ENCODE measurements around the gene ANXA2R. TPM values are rescaled to one million over a fixed set of nuclear protein-coding genes. Genes with fewer than 3 reads are reported as not detected.
"Not testable (repeated sequence)": the region's sequence is repeated elsewhere in the genome, so short reads cannot be mapped to it uniquely, and the experiment has no call there.

Gene ANXA2R
- total RNA-seq: 1 to 10 TPM; 1.5 to 4.2 (median 2.0) TPM

GRCh38 chr5:43040287-43041098 is at the start of gene ANXA2R:
Gene ANXA2R (minus strand): TSS chr5:43040319. CDS start chr5:43040046, 273 bp downstream.
- H3K27me3 ChIP-seq: peaks cover 4 to 81% (median 41%) of the 10 kb centered on the region in 4 donors
- peak within 1 kb of the TSS; percentile 84 to 93 (median 86) for H3K27ac ChIP-seq (replicated peaks in 1 of 4)
- no peaks in the 10 kb centered on the region for H3K36me3 ChIP-seq
- H3K9me3 ChIP-seq: no peaks in the 10 kb centered on the region
- peak within 1 kb of the TSS; percentile 57 to 69 (median 61) for H3K4me3 ChIP-seq
- no peak for DNase-seq (ENCODE audit: extremely low spot score)
- 9% methylated on average over 47 of the region's 47 CpGs for WGBS
- TF ChIP-seq, protein P1, sequence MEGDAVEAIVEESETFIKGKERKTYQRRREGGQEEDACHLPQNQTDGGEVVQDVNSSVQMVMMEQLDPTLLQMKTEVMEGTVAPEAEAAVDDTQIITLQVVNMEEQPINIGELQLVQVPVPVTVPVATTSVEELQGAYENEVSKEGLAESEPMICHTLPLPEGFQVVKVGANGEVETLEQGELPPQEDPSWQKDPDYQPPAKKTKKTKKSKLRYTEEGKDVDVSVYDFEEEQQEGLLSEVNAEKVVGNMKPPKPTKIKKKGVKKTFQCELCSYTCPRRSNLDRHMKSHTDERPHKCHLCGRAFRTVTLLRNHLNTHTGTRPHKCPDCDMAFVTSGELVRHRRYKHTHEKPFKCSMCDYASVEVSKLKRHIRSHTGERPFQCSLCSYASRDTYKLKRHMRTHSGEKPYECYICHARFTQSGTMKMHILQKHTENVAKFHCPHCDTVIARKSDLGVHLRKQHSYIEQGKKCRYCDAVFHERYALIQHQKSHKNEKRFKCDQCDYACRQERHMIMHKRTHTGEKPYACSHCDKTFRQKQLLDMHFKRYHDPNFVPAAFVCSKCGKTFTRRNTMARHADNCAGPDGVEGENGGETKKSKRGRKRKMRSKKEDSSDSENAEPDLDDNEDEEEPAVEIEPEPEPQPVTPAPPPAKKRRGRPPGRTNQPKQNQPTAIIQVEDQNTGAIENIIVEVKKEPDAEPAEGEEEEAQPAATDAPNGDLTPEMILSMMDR (IDR thresholded peaks at IDR 0.05): peak; percentile 57 to 73 (median 70)
- TF ChIP-seq POLR2AphosphoS5 (IDR thresholded peaks at IDR 0.05) (peak; percentile 68 to 79), POLR2A (IDR thresholded peaks at IDR 0.05; ENCODE audit: low read depth) (no peak), EP300 (IDR thresholded peaks at IDR 0.05) (no peak)
- H3K4me1 ChIP-seq: peaks cover 15 to 60% (median 57%) of the 10 kb centered on the region in 4 donors
- intact Hi-C loops (cut with DNase I): loop anchor here (2.0 to 10.0 kb wide), 2 partner anchors 48 to 136 kb away; no protein-coding TSS in a partner anchor

DNA sequence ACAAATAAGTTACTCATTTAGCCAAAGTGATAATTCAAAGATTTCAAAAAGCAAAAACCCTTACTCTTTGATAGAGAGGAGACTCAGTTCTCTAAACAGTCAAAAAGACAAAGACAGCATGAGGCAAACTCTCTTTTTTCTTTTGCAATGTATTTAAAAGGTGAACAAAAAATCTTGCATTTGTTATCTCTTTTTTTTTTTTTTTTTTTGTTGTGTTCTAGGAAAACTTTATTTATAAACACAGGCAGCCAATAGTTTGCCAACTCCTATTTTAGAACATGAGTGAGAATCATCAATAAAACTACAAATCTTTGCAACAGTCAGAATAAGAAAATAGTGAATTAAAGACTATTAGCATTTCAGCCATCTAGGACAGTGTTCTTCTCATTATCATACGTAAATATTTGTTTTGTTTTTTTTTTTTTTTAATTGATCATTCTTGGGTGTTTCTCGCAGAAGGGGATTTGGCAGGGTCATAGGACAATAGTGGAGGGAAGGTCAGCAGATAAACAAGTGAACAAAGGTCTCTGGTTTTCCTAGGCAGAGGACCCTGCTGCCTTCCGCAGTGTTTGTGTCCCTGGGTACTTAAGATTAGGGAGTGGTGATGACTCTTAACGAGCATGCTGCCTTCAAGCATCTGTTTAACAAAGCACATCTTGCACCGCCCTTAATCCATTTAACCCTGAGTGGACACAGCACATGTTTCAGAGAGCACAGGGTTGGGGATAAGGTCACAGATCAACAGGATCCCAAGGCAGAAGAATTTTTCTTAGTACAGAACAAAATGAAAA is 46.2 kb upstream of the ANXA2R start:
- H3K4me1 ChIP-seq; intact Hi-C loops (cut with DNase I); H3K4me3 ChIP-seq; H3K9me3 ChIP-seq; DNase-seq (ENCODE audit: extremely low spot score); H3K27me3 ChIP-seq; H3K27ac ChIP-seq (replicated peaks in 1 of 4): not testable (repeated sequence)
- 90% methylated on average over 2 of the region's 5 CpGs for WGBS
- peaks cover 0 to 17% (median 7%) of the 10 kb centered on the region in 4 donors for H3K36me3 ChIP-seq

DNA sequence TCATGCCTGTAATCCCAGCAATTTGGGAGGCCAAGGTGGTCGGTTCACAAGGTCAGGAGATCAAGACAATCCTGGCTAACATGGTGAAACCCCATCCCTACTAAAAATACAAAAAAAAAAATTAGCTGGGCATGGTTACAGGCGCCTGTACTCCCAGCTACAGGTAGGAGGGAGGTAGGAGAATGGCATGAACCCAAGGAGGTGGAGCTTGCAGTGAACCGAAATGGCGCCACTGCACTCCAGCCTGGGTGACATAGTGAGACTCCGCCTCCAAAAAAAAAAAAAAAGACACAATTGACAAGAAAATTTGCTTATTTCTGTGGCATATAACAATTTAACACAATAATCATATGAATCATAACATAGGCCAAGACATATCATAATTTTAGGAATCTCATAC is 45.3 kb upstream of the ANXA2R start:
- H3K27me3 ChIP-seq: no peaks in the 10 kb centered on the region
- H3K36me3 ChIP-seq: peaks cover 0 to 17% (median 7%) of the 10 kb centered on the region in 4 donors
- no peaks in the 10 kb centered on the region for H3K4me1 ChIP-seq
- intact Hi-C loops (cut with DNase I): no loop called here
- DNase-seq (ENCODE audit: extremely low spot score): no peak
- 97% methylated on average over 5 of the region's 5 CpGs for WGBS
- no peaks in the 10 kb centered on the region for H3K9me3 ChIP-seq
- no peak overlapping the region for H3K27ac ChIP-seq (replicated peaks in 1 of 4)
- H3K4me3 ChIP-seq: no peak overlapping the region
- TF ChIP-seq POLR2A (IDR thresholded peaks at IDR 0.05; ENCODE audit: low read depth) (no peak), EP300 (IDR thresholded peaks at IDR 0.05) (no peak), POLR2AphosphoS5 (IDR thresholded peaks at IDR 0.05) (no peak)
- TF ChIP-seq, protein P1 (IDR thresholded peaks at IDR 0.05): no peak

DNA sequence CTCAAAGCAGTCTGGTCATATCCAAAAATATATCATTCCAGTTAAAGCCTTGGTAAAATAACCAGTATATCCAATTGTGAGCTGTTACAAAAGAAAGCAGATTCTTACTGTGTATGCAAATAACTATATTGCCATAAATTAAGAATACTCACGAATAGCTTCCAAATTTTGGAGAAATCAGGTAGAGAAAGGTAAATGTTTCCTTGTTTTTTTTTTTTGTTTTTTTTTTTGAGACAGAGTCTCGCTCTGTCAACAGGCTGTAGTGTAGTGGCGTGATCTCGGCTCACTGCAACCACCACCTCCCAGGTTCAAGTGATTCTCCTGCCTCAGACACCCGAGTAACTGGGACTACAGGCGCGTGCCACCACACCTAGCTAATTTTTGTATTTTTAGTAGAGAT is 44.3 kb upstream of the ANXA2R start:
- H3K4me3 ChIP-seq; DNase-seq (ENCODE audit: extremely low spot score); H3K27ac ChIP-seq (replicated peaks in 1 of 4); H3K27me3 ChIP-seq; H3K9me3 ChIP-seq; intact Hi-C loops (cut with DNase I); H3K4me1 ChIP-seq: not testable (repeated sequence)
- WGBS: 96% methylated on average over 7 of the region's 7 CpGs
- peaks cover 6 to 26% (median 13%) of the 10 kb centered on the region in 4 donors for H3K36me3 ChIP-seq

DNA sequence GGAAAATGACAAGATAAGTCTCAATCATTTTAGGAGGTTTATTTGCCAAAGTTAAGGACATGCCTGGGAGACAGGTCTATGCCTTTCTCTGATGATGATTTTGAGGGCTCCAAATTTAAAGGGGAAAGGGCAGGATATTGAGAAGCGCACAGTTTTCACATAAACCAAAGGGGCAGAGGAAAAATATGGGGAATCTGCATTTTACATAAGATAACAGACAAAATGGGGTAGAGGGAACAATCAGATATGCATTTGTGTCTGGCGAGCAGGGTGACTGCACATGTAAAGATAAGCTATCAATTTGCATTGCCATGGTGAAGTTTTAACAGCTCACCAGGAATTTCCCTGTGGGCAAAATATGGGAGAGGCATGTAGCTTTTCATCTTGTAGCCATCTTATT is 41.2 kb upstream of the ANXA2R start:
- H3K9me3 ChIP-seq; H3K27me3 ChIP-seq; intact Hi-C loops (cut with DNase I); H3K27ac ChIP-seq (replicated peaks in 1 of 4); DNase-seq (ENCODE audit: extremely low spot score); H3K4me3 ChIP-seq; H3K4me1 ChIP-seq: not testable (repeated sequence)
- H3K36me3 ChIP-seq: peaks cover 6 to 41% (median 17%) of the 10 kb centered on the region in 4 donors
- 95% methylated on average over 2 of the region's 2 CpGs for WGBS

- intact Hi-C loops (cut with DNase I): no loop called here
Measured at GRCh38 chr5:43078956-43079355, 38.8 kb upstream of the ANXA2R start.

DNA sequence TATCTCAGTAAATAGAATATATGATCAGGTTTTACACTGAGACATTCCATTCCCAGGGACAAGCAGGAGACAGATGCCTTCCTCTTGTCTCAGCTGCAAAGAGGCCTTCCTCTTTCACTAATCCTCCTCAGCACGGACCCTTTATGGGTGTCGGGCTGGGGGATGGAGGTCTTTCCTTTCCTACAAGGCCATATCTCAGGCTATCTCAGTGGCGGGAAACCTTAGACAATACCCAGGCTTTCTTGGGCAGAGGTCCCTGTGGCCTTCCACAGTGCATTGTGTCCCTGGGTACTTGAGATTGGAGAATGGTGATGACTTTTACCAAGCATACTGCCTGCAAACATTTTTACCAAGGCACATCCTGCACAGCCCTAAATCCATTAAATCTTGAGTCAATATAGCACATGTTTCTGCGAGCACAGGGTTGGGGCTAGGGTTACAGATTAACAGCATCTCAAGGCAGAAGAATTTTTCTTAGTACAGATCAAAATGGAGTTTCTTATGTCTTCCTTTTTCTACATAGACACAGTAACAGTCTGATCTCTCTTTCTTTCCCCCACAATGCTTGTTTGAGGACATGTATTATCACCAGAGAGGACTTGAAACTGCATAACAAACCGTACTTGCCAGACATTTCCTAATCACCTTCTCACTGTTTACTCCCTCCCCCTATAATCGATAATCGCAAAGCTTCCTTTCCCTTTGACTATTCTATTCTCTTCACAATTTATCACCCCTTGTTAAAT is 37.5 kb upstream of the ANXA2R start:
- H3K27ac ChIP-seq (replicated peaks in 1 of 4); H3K9me3 ChIP-seq; DNase-seq (ENCODE audit: extremely low spot score); intact Hi-C loops (cut with DNase I); H3K4me3 ChIP-seq; H3K4me1 ChIP-seq; H3K27me3 ChIP-seq: not testable (repeated sequence)
- 92% methylated on average over 7 of the region's 7 CpGs for WGBS
- peaks cover 6 to 46% (median 21%) of the 10 kb centered on the region in 4 donors for H3K36me3 ChIP-seq

More at GRCh38 chr5:43078956-43079355, 38.8 kb upstream of the ANXA2R start:
- DNase-seq (ENCODE audit: extremely low spot score): no peak
- Histone ChIP-seq H3K9me3 (no peaks in the 10 kb centered on the region), H3K4me3 (no peak overlapping the region), H3K4me1 (peaks cover 0 to 8% (median 0%) of the 10 kb centered on the region in 4 donors), H3K36me3 (peaks cover 6 to 49% (median 21%) of the 10 kb centered on the region in 4 donors), H3K27me3 (no peaks in the 10 kb centered on the region), H3K27ac (replicated peaks in 1 of 4) (no peak overlapping the region)
- no peak for TF ChIP-seq POLR2AphosphoS5 (IDR thresholded peaks at IDR 0.05)
- no peak for TF ChIP-seq EP300 (IDR thresholded peaks at IDR 0.05)
- TF ChIP-seq, protein P1 (IDR thresholded peaks at IDR 0.05): no peak
- no peak for TF ChIP-seq POLR2A (IDR thresholded peaks at IDR 0.05; ENCODE audit: low read depth)
- WGBS: 97% methylated on average over 4 of the region's 4 CpGs
